IPS-11a (cell line): ENCODE measurements around the gene GPR157.

Experiments used
- H3K4me3 ChIP-seq: one replicate; pipeline ENCODE4 v1.5.1; 2013; ENCODE audit warnings: low read depth, low read length, control low read depth

The GPR157 gene

DNA sequence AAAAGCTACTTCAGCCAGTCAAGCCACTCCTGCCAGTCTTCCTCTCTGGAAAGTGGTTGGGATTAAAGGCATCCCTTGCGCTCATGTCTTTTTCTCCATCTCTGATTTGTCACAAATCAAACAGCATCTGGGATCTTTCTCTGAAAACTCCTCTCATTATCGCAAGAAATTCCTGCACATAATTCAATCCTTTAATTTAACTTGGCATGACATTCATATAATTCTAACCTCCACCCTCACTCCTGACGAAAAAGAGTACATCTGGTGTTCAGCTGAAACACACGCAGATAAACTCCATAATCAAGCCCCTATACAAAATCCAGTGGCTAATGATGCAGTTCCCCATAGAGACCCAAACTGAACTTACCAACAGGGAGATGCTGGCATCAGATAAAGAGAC, 40.1 kb downstream of the GPR157 start:
- H3K4me3 ChIP-seq: no peak overlapping the region

DNA sequence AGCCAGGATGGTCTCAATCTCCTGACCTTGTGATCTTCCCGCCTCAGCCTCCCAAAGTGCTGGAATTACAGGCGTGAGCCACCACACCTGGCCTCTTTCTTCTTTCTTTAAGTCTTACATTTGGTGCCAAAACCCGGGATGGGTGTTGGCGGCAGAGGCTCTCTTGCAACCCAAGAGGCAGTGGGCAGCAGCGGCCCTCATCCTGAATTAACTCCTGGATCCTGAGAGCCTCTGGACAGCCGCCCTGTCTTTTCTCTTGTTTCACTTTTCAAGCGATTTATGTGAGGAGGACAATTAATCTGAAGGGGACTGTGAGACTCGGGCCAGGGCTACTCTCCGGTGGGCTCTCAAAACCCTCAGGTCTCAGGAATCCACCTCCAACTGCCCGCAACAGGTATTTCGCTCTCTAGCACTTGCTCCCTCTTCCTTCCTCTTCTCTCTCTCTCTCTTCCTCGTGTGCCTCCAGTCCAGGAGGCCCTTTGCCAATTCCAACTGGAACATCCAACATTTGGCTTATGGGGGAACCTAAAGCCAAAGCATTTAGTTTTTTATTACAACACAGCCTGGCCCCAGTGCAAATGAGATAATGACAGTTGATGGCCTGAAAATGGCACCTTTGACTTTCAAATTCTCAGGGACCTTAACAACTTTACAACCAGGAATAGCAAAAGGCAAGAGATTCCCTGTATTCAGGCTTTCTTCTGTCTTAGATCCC, 41.3 kb downstream of the GPR157 start:
- no peak overlapping the region for H3K4me3 ChIP-seq

- H3K4me3 ChIP-seq: no peak overlapping the region
Measured at GRCh38 chr1:9086796-9087195, 42.1 kb downstream of the GPR157 start.

GRCh38 chr1:9086045-9086444, 42.9 kb downstream of the GPR157 start:
- H3K4me3 ChIP-seq: no peak overlapping the region

GRCh38 chr1:9085306-9085940, 43.5 kb downstream of the GPR157 start:
- H3K4me3 ChIP-seq: no peak overlapping the region

GRCh38 chr1:9084906-9085305, 44.0 kb downstream of the GPR157 start:
- no peak overlapping the region for H3K4me3 ChIP-seq

DNA sequence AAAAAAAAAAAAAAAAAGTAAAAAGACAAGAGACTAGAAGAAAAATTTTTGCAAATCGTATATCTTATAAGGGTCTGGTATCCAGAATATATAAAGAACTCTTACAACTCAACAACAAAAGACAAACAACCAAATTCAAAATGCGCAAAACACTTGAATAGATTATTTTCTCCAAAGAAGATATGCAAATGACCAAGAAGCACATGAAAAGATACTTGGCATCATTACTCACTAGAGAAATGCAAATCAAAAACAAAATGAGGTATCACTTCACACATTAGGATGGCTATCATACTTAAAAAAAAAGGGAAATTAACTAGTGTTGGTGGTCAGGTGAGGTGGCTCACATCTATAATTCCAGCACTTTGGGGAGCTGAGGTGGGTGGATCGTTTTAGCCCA, 47.4 kb downstream of the GPR157 start:
- no peak overlapping the region for H3K4me3 ChIP-seq

- H3K4me3 ChIP-seq: no peak overlapping the region
Measured at GRCh38 chr1:9080705-9081291, 48.1 kb downstream of the GPR157 start.

DNA sequence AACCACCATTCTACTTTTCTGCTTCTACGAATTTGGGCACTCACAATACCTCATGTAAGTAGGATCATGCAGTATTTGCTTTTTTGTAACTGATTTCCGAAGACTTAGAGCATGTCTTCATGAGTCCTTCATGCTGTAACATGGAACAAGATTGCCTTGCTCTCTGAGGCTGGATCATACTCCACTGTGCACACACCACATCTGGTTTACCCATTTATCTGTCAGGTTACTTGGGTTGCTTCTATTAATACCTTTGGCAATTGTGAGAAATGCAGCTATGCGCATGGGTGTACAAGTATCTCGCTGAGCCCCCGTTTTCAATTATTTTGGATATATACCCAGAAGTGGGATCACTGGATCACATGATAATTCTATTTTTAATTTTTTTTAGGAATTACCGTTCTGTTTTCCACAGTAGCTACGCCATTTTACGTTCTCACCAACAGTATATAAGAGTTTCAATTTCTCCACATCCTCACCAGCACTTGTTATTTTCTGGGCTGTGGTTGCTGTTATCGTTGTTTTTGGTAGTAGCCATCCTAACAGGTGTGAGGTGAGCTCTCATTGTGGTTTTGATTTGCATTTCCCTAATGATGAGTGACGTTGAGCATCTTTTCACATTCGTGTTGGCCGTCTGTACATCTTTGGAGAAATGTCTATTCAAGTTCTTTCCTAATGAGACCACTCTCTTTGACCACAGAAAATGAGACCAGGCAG, 48.8 kb downstream of the GPR157 start:
- no peak overlapping the region for H3K4me3 ChIP-seq

- H3K4me3 ChIP-seq: no peak overlapping the region
Measured at GRCh38 chr1:9078752-9079500, 50.0 kb downstream of the GPR157 start.

DNA sequence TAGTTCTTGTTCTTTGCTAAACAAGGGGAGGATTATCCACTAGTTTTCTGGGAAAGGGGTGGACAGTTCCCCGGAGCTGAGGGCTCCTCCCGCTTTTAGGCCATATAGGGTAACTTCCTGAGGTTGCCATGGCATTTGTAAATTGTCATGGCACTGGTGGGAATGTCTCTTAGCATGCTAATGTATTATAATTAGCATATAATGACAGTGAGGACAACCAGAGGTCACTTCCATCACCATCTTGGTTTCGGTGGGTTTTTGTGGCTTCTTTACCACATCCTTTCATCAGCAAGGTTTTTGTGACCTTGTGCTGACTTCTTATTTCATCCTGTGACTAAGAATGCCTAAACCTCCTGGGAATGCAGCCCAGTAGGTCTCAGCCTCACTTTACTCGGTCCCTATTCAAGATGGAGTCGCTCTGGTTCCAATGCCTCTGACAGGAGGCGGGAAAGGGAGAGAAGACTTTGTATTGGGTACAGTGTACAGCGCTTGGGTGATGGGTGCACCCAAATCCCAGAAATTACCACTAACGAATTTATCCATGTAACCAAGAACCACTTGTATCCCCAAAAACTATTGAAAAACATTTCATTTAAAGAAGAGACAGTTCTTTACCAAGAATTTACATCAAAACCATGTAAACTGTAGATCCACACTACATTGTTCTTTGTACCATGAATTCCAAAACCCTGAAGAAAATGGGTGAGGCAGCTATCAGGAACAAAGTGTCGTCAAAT, 50.7 kb downstream of the GPR157 start:
- H3K4me3 ChIP-seq: no peak overlapping the region

DNA sequence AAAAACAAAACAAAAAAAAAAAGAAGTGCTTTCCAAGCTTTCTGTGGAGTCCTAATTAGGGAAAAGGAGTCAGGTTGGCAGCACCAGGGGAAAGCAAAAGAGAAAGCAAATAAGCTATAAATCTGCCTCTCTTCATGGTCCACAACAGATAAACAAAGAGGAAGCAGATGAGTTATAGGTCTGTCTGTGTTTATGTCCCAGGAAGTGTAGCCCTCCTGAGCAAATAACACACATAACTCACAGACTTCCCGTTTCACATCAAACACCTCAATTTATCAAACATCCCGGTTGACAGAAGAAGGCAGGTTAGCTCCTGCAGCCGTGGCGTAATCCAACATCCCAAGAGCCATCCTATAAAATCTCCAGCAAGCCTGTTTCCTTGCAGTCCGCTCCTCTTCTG, 53.9 kb downstream of the GPR157 start:
- H3K4me3 ChIP-seq: no peak overlapping the region

DNA sequence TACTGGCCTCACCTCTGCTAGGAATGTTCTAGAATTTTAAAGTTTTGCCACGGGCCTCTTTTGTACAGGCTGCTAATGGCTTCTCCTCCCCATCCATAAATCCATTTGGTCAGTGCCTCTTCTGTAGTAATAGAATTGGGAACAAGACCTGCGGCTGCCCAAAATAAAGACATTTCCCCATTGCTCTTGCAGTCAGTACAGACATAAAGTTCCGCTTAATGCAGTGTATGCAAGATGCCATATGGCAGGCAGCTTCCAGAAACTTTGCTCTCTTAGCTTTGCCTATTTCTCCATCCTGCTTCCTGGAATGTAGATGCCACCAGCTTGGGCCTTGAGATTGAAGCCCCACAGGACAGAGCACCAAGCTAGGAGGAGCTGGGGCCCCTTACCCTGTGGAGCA, 55.8 kb downstream of the GPR157 start:
- H3K4me3 ChIP-seq: no peak overlapping the region

GRCh38 chr1:9071554-9072235, 57.2 kb downstream of the GPR157 start:
- H3K4me3 ChIP-seq: no peak overlapping the region

- H3K4me3 ChIP-seq: no peak overlapping the region
Measured at GRCh38 chr1:9070486-9070885, 58.4 kb downstream of the GPR157 start.

- no peak within 1 kb of the TSS for H3K4me3 ChIP-seq
Measured at GRCh38 chr1:9069326-9070100, 59.4 kb downstream of the GPR157 start, which contains the start of gene SLC2A5. Gene SLC2A5, minus strand, starts transcription at chr1:9069635. Its CDS starts 99 bp downstream, at chr1:9069536.

GRCh38 chr1:9068981-9069325, 59.9 kb downstream of the GPR157 start:
- H3K4me3 ChIP-seq: no peak overlapping the region

DNA sequence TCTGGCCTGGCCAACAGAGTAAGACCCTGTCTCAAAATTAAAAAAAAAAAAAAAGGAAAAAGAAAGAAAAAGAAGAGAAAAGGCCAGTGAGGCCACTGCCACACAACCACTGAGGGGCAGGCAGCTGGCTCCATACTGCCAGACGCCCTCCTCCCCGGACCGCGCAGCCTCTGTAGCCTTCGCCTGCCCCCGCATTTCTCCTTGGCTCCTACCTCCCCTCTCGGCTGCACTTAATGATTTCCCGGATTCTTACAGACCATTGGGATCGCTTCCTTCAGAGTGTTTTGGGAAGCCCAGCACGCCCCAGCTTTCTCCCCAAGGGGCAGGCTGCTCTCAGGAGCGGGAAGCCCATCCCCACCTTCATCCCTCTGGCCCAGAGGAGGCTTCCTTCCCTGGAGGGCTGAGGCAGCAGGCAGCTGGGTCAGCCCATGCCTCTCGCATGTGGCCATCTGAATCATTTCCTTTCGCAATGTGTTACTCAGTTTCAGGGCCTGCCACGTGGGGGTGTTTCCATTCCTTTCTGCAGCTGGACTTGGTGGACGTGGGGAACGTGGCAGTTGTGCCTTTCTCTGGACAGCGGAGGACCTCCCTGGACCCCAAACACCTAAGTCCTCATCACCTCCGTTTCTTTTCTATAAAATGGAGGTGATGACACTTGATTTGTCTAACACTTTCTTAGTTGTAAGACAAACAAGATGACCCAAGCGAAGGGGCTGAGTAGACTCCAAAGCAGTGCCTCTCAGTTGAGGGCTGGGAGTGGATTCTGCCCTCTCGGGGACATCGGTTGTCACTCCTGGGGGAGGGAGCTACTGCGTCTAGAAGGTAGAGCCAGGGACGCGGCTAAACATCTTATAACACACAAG, 61.7 kb downstream of the GPR157 start:
- H3K4me3 ChIP-seq: no peak overlapping the region
